Mammary epithelial cell (primary cell): Measurements from ENCODE around the gene COPS8.

ENCODE experiments used
- EZH2 ChIP-seq: IDR thresholded peaks from 2 replicates; pipeline ENCODE4 v1.6.1; 2012; ENCODE audit warnings: low read length, inconsistent platforms, borderline replicate concordance
- TF ChIP-seq, protein P1 (sequence below), 2 donors: IDR thresholded peaks in 1 of 2; conservative IDR thresholded peaks in 1 of 2; 2 replicates each; pipeline ENCODE4 v1.5.1; 2011 to 2012; ENCODE audit warnings: inconsistent platforms in 2 of 2, low read length in 2 of 2, mild to moderate bottlenecking in 2 of 2, control low read depth in 1 of 2, low read depth in 1 of 2; ENCODE audit not compliant: insufficient read depth in 1 of 2; ENCODE audit errors: extremely low read depth in 1 of 2

GRCh38 chr2:237129625-237130263 lies 44.1 kb downstream of the COPS8 start:
- TF ChIP-seq, protein P1, sequence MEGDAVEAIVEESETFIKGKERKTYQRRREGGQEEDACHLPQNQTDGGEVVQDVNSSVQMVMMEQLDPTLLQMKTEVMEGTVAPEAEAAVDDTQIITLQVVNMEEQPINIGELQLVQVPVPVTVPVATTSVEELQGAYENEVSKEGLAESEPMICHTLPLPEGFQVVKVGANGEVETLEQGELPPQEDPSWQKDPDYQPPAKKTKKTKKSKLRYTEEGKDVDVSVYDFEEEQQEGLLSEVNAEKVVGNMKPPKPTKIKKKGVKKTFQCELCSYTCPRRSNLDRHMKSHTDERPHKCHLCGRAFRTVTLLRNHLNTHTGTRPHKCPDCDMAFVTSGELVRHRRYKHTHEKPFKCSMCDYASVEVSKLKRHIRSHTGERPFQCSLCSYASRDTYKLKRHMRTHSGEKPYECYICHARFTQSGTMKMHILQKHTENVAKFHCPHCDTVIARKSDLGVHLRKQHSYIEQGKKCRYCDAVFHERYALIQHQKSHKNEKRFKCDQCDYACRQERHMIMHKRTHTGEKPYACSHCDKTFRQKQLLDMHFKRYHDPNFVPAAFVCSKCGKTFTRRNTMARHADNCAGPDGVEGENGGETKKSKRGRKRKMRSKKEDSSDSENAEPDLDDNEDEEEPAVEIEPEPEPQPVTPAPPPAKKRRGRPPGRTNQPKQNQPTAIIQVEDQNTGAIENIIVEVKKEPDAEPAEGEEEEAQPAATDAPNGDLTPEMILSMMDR (conservative IDR thresholded peaks at IDR 0.05 in 1 of 2, IDR thresholded peaks at IDR 0.05 in 1 of 2; ENCODE audit: extremely low read depth in 1 of 2, insufficient read depth in 1 of 2, low read depth in 1 of 2, low read length in 2 of 2): no peak
- no peak for TF ChIP-seq EZH2
